NCI-H526 treated with DMSO at 0.1 percent for 48 hours (cell line): Measurements from ENCODE around the gene ESR1.

Experiments used
- DNase-seq: peaks from one replicate; lab custom pipeline; 2025; lab: John Stamatoyannopoulos, UW

ESR1 gene

GRCh38 chr6:152173957-152174356 is 366.5 kb downstream of the ESR1 start:
- no peak for DNase-seq

GRCh38 chr6:152176268-152176667 is 368.8 kb downstream of the ESR1 start:
- DNase-seq, result no peak
